Activated CD4-positive, alpha-beta T cell treated with anti-CD3 and anti-CD28 coated beads, Interleukin-2, Interleukin-4, amounts not matched to agents 100 ng/mL and 50 ng/mL, durations not matched to agents 16 hours and 8 hours (primary cell): ENCODE measurements around the gene BRINP1.

ENCODE experiments used
- DNase-seq: peaks from one replicate; pipeline ENCODE4 v3.0.0-alpha.2; 2020; ENCODE audit warnings: low spot score

BRINP1 gene

GRCh38 chr9:119368681-119369581, at the start of gene BRINP1:
BRINP1 (minus strand) TSS chr9:119369435; CDS start chr9:119313355, 56,080 bp downstream.
- no peak for DNase-seq

DNA sequence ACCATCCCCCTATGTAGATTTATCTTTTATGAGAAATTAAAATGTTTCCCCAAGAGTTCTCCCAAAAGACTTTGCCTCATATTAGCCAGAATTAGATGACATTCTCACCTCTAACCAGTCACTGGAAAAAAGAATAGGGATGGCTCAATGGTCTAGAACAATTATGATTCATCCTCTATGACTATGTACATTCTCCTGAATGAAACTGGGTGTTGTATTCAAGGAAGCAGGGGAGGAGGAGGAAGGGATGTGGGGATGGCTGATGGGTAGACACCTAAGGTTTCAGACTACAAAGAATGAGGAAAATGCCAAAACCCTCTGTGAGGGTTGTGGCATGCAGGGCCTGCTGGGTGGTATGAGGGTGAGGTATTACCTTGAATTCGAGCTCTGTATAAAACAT, 49.5 kb upstream of the BRINP1 start:
- no peak for DNase-seq

DNA sequence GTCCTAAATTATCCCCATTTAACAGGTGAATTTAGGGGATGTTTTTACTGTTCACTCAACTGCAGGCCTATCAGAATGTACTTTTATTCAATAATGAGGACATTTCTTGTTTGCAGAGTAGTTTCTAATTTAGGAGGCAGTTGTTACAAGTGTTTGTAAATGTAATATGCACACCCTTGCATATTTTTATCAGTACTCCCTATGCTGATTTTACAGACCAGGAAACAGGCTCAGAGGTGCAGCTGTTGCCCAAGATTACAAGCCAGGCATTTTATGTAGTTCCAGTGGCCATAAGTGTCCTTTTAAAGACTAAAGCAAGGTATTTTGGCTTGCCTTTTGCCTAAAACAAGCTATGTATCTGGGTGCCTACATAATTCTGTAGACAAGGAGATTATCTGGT, 47.6 kb upstream of the BRINP1 start:
- DNase-seq, result no peak

DNA sequence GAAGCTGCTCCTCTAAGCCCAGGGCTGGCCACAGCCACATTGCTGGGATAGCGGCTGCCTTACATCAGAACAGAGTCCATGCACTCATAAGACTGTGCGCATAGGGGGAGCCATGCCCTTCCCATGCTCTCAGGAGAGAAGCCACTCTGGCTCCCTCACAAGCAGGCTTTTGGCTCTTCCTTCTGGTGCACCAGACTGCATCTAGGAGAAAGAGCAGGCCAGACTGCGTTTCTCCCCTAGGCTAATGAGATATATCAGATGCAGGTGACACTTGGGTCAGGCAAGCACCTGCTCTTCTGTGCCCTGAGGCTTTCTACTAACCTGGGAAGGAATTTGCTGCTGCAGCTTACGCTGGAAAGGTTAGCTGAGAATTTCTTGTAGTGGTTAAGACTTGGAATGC, 43.2 kb upstream of the BRINP1 start:
- DNase-seq, result no peak

GRCh38 chr9:119409552-119409951, 40.3 kb upstream of the BRINP1 start:
- DNase-seq, result no peak

GRCh38 chr9:119400606-119401005, 31.4 kb upstream of the BRINP1 start:
- DNase-seq, result no peak

DNA sequence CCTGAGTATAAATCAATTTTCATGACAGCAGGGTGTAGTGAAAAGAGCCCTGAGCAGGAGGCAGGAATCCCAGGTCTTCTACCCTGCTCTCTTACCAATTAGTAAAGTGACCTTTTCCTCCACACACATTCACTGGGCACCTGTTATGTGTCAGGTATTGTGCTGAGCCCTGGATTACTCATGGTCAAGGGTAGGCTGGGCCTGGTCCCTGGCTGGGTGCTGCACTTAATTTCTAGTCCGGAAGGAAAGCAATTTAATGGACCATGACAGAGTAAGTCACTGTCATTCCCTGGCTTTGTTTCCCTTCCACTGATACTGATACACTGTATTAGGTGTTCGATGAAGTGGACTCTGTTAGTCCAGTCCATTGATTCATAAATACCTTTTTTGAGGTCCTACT, 29.1 kb upstream of the BRINP1 start:
- DNase-seq, result no peak

- DNase-seq, result no peak
Measured at GRCh38 chr9:119391878-119392277, 22.6 kb upstream of the BRINP1 start.

DNA sequence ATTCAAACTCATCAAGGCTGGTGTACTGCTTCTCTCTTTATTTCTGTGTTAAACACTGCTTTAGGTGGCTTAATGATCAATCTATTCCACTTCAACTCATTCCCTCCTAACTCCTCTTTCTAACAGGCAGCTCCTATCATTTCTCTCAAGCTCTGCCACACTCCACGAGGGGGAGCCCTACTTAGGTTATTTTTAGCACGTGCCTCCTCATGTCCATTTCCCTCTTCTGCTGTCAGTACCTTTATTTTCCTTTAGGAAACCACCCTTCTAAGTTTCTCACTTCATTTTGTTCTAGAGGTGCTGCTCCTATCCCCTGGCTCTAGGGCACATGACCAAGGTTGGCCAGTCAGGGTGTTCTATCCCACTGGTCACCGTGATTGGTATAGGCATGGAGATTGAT, 6.7 kb upstream of the BRINP1 start:
- no peak for DNase-seq

- DNase-seq, result no peak
Measured at GRCh38 chr9:119372951-119373350, 3.7 kb upstream of the BRINP1 start.

GRCh38 chr9:119370816-119371215, 1.6 kb upstream of the BRINP1 start:
- DNase-seq, result no peak

DNA sequence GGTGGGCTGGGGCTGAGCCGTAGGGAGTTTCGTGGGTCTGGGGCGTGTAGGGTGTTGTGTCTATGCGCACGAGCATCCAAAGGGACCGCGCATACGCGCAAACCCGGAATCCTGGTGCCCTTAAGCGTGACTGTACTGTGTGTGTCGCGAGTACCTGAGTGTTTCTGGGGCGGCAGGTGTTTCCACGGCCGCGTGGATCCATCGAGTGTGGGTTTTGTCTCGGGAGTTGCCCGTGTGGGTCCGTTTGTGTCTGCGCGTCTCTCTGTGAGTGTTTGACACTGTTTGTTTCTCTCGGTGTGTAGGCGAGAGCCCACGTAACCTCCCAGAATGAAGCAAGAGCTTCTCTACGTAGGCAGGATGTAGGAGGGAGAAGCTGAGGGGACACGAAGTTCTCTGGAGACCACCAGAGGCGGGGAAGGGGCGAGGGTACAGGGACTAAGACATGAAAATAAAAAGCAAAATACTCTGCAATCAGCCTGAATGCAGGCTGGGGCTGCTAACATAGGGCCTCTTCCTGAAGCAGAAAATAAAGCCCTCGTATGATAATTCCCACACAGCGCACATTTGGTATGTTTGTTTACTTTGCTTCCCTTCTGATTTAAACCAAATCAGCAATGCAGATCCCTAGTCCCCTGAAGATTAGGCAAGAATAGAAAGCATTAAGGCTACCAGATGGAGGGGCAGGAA, 588 bp upstream of the BRINP1 start:
- no peak for DNase-seq

GRCh38 chr9:119368179-119368578, 1.1 kb downstream of the BRINP1 start:
- no peak for DNase-seq

DNA sequence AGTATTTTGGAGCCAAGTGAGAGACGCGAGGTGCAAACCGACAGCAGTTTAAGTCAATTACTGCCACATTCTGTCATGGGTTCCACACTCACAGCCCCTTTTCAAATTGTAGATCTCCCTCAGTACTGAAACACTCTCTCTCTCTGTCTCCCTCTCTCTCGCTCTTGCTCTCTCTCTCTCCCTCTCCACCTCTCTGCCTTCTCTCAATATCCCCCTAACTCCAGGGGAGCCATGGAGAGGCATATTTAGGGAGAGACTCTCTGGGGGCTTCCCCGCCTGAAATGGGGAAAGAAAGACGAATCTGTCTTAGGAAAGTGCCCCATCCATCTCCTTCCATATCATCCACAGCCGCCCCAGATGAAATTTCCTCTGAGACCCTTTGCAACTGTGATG, 1.6 kb downstream of the BRINP1 start:
- no peak for DNase-seq

GRCh38 chr9:119366909-119367682, 2.1 kb downstream of the BRINP1 start:
- no peak for DNase-seq

GRCh38 chr9:119365291-119366027, 3.8 kb downstream of the BRINP1 start:
- no peak for DNase-seq

GRCh38 chr9:119360237-119360636, 9.0 kb downstream of the BRINP1 start:
- DNase-seq, result no peak

DNA sequence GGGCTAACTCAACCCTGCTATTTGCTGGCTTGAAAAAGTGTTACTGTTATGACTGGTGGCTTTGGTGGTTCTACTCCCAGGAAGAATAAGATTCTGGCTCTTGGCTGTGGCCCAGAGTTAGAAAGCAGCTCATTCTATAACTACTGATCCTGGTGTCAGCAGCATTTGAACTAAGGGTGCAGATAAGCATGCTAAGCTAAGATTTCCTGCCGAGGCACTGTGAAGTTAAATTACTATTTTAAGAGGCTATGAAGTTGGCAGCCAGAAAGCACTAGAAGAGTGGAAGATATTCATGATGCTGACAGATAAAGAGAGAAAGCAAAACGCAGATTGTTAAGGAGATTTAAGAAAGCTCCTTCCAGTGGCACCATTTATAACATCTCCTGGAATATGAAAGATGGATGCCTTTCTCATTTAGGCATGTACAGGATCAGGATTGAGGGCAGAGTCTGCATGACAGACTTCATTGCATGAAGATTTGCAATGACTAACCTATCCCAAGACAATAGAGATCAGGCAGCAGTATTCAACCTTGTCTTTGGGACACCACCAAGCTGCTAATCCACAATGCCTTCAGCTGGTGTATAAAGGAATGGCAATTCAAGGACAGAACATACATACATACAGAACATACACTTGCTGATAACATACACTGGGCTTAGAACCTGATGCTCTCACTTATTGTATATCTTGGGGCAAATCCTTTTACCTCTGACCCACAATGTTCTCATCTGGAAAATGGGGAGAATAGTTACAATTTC, 11.7 kb downstream of the BRINP1 start:
- no peak for DNase-seq

DNA sequence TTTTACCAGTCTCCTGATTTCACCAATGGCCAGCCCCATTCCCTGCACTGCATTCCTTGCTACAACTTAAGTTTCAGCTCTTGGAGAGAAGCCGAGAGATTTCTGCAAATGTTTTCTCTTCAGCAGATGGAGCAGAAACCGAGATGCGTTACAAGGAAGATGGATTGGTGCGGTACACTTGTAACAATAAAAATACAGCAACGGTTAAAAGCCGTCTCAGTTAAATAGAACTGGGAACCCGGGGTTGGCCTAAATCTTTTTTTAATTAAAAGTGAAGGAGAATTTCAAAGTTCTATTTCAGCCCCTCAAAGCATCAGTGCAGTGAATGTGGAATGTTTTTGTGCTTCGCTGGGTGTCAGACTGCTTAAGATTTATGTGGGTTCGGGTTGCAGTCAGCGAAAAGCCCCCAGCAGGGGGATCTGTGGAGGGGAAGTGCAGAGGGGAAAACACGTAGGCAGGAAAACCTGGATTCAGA, 19.8 kb downstream of the BRINP1 start:
- DNase-seq, result no peak

GRCh38 chr9:119343059-119343990, 25.9 kb downstream of the BRINP1 start:
- no peak for DNase-seq
